Epithelial cell of esophagus (primary cell): ENCODE results near the gene VASP.

ENCODE experiments used
- DNase-seq: peaks from one replicate; pipeline ENCODE4 v3.0.0; 2010; ENCODE audit warnings: low read depth
- H3K4me3 ChIP-seq: 2 replicates; pipeline ENCODE4 v1.5.1; 2011; ENCODE audit warnings: mild to moderate bottlenecking, low read length, control low read depth
- TF ChIP-seq, protein P1 (sequence below): IDR thresholded peaks from 2 replicates; pipeline ENCODE4 v1.5.1; 2011; ENCODE audit warnings: low read depth, mild to moderate bottlenecking, low read length, control low read depth, inconsistent platforms; ENCODE audit not compliant: insufficient read depth; ENCODE audit errors: missing control alignments

Gene VASP

DNA sequence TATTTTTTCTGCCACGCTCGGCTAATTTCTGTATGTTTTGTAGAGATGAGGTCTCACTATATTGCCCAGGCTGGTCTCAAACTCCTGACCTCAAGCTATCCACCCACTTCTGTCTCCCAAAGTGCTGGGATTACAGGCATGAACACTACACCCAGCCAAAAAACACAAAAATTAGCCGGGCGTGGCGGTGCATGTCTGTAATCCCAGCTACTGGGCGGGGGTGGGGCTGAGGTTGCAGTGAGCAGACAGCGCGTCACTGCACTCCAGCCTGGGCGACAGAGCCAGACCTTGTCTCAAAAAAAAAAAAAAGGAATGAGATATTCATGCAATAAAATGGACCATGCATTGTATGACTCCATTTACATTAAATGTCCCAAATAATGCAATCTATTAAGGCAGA lies 32.2 kb downstream of the VASP start:
- TF ChIP-seq, protein P1, sequence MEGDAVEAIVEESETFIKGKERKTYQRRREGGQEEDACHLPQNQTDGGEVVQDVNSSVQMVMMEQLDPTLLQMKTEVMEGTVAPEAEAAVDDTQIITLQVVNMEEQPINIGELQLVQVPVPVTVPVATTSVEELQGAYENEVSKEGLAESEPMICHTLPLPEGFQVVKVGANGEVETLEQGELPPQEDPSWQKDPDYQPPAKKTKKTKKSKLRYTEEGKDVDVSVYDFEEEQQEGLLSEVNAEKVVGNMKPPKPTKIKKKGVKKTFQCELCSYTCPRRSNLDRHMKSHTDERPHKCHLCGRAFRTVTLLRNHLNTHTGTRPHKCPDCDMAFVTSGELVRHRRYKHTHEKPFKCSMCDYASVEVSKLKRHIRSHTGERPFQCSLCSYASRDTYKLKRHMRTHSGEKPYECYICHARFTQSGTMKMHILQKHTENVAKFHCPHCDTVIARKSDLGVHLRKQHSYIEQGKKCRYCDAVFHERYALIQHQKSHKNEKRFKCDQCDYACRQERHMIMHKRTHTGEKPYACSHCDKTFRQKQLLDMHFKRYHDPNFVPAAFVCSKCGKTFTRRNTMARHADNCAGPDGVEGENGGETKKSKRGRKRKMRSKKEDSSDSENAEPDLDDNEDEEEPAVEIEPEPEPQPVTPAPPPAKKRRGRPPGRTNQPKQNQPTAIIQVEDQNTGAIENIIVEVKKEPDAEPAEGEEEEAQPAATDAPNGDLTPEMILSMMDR, result no peak
- no peak overlapping the region for H3K4me3 ChIP-seq
- peak; percentile 47 for DNase-seq

DNA sequence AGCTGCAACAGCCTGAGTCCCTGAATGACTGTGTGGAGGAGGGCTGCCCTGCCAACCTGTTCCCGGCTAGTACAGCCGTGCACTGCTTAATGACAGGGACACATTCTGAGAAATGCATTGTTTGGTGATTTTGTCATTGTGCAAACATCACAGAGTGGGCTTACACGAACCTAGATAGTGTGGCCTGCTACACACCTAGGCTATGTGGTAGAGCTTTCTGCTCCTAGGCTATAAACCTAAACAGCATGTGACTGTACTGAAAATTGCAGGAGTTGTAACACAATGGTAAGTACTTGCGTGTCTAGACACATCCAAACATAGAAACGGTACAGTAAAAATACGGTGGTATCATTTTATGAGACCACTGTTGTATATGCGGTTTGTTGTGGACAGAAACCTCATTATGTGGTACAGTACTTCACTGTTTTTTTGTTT lies 35.0 kb downstream of the VASP start:
- peak; percentile 53 for DNase-seq
- TF ChIP-seq, protein P1, result no peak
- no peak overlapping the region for H3K4me3 ChIP-seq

DNA sequence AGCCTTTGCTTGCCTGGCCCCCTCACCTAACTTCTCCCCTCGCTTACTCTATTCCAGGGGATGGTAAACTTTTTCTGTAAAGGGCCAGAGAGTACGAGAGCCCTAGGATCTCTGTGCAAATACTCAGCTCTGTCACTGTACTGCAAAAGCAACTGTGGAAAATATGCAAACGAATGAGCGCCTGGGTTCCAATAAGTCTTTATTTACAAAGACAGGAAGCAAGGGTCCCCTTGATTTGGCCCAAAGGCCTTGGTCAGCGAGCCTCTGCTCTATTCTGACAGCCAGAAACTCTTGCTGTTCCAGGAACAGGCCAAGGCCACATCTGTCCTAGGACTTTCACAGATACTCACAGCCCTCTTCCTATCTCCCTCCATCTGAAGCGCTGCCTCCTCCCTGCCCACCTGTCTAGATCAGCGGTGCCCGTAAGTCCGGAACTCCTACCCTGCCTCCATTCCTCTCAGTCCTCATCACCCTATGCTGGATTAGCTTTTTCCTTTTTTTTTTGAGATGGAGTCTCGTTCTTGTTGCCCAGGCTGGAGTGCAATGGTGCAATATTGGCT lies 40.0 kb downstream of the VASP start:
- DNase-seq, result no peak
- no peak overlapping the region for H3K4me3 ChIP-seq
- TF ChIP-seq, protein P1, result no peak

DNA sequence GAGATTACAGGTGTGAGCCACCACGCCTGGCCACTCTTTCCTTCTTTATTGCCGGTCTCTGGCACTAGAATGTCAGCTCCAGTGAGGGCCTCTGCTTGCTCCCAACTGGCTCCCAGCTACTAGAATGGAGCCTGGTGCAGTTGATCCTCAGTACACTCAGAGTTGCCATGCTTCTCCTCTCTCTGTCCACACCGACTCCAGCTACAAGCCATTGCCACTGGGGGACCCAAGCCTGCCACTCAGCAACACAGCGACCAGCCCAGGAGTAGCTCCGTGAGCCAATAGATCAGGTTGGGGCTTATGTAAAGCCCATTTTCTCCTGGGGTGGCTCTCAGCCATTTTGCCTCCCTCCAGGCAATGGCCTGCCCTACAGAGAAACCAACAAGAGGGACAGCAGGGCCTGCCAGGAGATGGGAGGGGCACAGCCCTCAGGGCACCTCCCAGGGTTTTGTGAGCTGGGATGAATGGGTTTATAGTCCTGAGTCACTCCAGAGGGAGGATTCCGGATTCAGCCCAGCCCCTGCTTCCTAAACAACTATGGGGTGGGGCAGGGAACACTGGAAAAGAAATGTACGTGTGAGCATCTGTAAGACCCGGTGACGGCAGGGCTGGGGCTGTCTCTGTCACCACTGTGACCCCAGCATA lies 40.8 kb downstream of the VASP start:
- DNase-seq, result peak; percentile 94
- TF ChIP-seq, protein P1, result no peak
- no peak overlapping the region for H3K4me3 ChIP-seq

DNA sequence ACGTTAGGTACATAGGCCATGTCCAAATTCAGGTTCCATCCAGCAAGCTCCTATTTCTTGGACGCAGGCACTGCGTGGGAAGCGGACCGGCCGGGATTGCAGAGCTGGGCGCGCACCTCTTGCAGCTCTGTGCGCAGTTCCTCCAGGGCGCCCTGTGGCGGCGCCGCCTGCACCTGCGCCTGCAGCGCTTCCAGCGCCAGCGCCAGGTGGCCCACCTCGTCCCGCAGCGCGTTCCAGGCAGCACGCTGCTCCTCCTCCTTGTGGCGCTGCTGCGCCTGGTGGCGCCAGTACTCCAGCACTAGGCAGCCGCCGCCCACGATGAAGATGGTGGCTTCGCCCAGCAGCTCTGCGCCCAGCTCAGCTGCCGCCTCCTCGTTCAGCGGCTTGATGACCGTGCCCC lies 46.2 kb downstream of the VASP start:
- TF ChIP-seq, protein P1, result peak; percentile 35
- peak; percentile 53 for DNase-seq

DNA sequence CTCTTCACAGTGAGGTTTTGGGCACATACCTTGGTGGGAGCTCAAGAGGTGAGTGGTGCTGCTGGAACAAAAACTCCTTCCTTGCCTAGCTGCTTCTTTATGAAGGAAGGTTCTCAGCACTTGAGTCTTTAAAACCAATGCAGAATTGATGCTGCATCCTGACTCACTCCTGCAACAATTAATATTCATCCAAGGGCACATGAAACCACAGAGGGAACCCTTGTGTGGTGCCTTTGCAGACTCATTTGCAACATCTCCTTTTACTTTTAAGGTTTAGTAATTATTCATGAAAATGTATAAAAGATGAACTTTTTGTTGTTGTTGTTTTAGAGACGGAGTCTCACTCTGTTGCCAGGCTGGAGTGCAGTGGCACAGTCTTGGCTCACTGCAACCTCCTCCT lies 47.2 kb downstream of the VASP start:
- TF ChIP-seq, protein P1, result no peak
- no peak for DNase-seq

More for the DNA sequence above, 46.2 kb downstream of the VASP start:
- H3K4me3 ChIP-seq, result no peak overlapping the region

DNA sequence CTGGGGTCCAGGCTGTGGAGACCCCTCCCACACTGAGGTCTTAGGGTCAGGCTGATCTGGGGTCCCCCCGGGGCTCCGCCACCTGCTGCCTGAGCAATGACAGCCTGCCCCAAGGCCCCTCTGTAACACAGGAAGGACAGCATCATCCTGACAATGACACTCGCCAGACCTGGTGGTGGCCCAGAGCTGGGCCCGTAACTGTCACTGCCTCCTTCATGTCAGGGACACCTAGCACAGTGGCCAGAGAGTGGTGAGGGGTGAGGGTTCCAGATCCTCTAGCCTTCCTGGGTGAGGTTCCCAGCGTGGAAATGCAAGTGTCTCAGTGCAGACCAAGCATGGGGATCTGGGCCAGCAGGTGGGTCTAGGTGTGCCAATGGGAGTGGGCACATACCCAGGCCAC lies 49.6 kb downstream of the VASP start:
- DNase-seq, result no peak
- H3K4me3 ChIP-seq, result no peak overlapping the region
- TF ChIP-seq, protein P1, result no peak

More for the DNA sequence above, 47.2 kb downstream of the VASP start:
- H3K4me3 ChIP-seq, result no peak overlapping the region
